ENCODE data around the gene ANTXR2.

Gene ANTXR2

DNA sequence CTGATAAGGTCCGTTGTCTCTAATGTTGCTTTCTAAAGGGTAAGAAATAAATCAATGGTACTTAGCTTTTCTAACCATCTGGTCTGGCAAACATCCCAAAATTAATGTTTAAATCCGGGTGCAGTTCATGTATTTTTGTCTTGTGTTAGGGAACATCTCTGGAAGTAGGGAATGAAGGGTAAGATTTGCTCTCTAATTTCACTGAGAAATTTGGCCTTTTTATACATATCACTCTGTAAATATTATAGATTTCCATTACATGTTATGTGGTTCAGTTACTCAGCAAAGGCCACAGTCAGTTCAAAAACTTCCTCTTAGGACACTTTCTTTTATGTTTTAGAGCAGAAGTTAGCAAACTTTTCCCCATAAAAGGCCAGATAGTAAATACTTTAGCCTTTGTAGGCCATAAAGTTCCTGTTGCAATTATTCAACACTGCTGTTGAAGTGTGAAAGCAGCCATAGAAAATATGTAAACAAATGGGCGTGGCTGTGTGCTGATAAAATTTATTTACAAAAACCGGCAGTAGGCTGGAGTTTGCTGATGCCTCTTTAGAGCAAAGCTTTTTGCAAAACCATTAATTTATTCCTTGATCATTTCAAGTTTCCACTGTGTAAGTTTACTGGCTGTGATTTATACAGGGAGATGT, 218.1 kb downstream of the ANTXR2 start:
- Histone ChIP-seq H3K9ac (ENCODE audit: low read length) (no peak overlapping the region), H3K27ac (ENCODE audit: low read depth, low read length, poor library complexity, severe bottlenecking) (no peak overlapping the region), H3K4me2 (ENCODE audit: low read length) (no peak overlapping the region), H4K20me1 (ENCODE audit: insufficient read depth, low read length) (no peaks in the 10 kb centered on the region), H3K9me2 (ENCODE audit: low read depth, low read length) (no peaks in the 10 kb centered on the region), H3K4me1 (ENCODE audit: insufficient read depth, low read length, severe bottlenecking) (no peaks in the 10 kb centered on the region), H2AFZ (ENCODE audit: low read length) (no peak overlapping the region), H3K4me3 (ENCODE audit: low read depth, low read length, poor library complexity, severe bottlenecking) (no peak overlapping the region), H3K79me2 (ENCODE audit: insufficient read depth, low read length) (no peaks in the 10 kb centered on the region), H3F3A (ENCODE audit: insufficient read depth, low read length) (no peaks in the 10 kb centered on the region), H3K27me3 (ENCODE audit: insufficient read depth, low read length) (no peaks in the 10 kb centered on the region), H3K9me3 (ENCODE audit: low read length) (no peaks in the 10 kb centered on the region), H3K36me3 (ENCODE audit: insufficient read depth, low read length) (no peaks in the 10 kb centered on the region)
- no peak for TF ChIP-seq EZH2 (IDR thresholded peaks at IDR 0.05; ENCODE audit: borderline replicate concordance, low read length)
- TF ChIP-seq, protein P1, sequence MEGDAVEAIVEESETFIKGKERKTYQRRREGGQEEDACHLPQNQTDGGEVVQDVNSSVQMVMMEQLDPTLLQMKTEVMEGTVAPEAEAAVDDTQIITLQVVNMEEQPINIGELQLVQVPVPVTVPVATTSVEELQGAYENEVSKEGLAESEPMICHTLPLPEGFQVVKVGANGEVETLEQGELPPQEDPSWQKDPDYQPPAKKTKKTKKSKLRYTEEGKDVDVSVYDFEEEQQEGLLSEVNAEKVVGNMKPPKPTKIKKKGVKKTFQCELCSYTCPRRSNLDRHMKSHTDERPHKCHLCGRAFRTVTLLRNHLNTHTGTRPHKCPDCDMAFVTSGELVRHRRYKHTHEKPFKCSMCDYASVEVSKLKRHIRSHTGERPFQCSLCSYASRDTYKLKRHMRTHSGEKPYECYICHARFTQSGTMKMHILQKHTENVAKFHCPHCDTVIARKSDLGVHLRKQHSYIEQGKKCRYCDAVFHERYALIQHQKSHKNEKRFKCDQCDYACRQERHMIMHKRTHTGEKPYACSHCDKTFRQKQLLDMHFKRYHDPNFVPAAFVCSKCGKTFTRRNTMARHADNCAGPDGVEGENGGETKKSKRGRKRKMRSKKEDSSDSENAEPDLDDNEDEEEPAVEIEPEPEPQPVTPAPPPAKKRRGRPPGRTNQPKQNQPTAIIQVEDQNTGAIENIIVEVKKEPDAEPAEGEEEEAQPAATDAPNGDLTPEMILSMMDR (IDR thresholded peaks at IDR 0.05; ENCODE audit: low read length) = no peak

DNA sequence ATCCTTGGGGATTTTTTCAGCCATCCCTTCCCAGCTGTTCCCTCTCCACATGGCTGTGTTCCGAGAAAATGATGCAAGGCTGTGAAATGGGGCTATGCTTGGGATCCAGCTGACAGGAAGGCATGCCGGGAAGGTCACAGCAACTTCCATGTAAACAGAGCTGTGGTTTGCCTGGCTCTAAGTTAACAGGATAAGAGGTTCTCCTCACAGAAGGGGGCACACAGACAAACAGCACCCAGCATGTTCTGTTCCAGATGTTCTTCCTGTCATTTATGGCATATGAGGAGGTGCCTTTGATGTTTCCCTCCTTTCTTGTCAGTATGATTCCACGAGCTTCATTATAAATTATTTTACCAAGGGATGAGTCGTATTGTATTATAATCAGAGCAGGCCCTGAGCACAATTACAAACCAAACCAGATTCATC, 220.7 kb downstream of the ANTXR2 start:
- no peak overlapping the region for H3K9ac ChIP-seq (ENCODE audit: low read length)
- H3K27ac ChIP-seq (ENCODE audit: low read depth, low read length, poor library complexity, severe bottlenecking) = no peak overlapping the region
- H3K9me3 ChIP-seq (ENCODE audit: low read length) = no peaks in the 10 kb centered on the region
- H3K36me3 ChIP-seq (ENCODE audit: insufficient read depth, low read length) = no peaks in the 10 kb centered on the region
- H3F3A ChIP-seq (ENCODE audit: insufficient read depth, low read length) = no peaks in the 10 kb centered on the region
- no peaks in the 10 kb centered on the region for H3K9me2 ChIP-seq (ENCODE audit: low read depth, low read length)
- no peak overlapping the region for H3K4me2 ChIP-seq (ENCODE audit: low read length)
- no peak overlapping the region for H2AFZ ChIP-seq (ENCODE audit: low read length)
- H4K20me1 ChIP-seq (ENCODE audit: insufficient read depth, low read length) = no peaks in the 10 kb centered on the region
- no peak overlapping the region for H3K4me3 ChIP-seq (ENCODE audit: low read depth, low read length, poor library complexity, severe bottlenecking)
- H3K4me1 ChIP-seq (ENCODE audit: insufficient read depth, low read length, severe bottlenecking) = no peaks in the 10 kb centered on the region
- H3K27me3 ChIP-seq (ENCODE audit: insufficient read depth, low read length) = no peaks in the 10 kb centered on the region
- H3K79me2 ChIP-seq (ENCODE audit: insufficient read depth, low read length) = no peaks in the 10 kb centered on the region
- TF ChIP-seq, protein P1 (IDR thresholded peaks at IDR 0.05; ENCODE audit: low read length) = no peak
- no peak for TF ChIP-seq EZH2 (IDR thresholded peaks at IDR 0.05; ENCODE audit: borderline replicate concordance, low read length)

DNA sequence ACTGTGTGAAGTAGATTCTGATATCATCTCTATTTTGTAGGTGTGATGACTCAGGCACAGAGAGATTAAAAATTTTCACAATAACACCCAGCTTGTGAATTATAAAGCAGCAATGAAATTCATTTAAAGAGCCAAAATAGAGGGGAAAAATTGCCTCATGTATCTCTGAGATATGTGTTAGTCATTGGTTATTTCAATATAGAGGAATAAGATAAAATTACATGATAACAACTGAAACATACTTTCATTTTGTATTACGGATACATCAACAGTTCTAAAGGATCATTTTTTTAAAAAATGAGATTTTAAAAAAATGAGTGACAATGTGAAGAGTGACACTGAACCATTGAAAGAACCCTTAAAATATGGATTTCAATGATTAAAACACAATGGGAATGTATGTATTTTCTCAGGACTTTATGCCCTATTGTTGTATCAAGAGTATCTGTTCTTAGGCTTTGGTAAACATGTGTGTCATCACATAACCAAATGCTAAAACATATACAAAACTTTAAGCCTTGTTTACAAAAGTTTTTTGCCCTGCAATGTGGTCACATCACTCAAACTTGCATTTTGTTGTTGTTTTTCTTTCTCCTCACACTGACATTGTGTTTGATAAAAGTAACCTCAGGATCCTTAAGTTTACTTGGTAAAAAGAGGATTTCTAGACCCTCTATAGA, 221.3 kb downstream of the ANTXR2 start:
- H3F3A ChIP-seq (ENCODE audit: insufficient read depth, low read length) = no peaks in the 10 kb centered on the region
- no peak overlapping the region for H3K4me2 ChIP-seq (ENCODE audit: low read length)
- no peak overlapping the region for H3K4me3 ChIP-seq (ENCODE audit: low read depth, low read length, poor library complexity, severe bottlenecking)
- no peaks in the 10 kb centered on the region for H3K36me3 ChIP-seq (ENCODE audit: insufficient read depth, low read length)
- H4K20me1 ChIP-seq (ENCODE audit: insufficient read depth, low read length) = no peaks in the 10 kb centered on the region
- H3K79me2 ChIP-seq (ENCODE audit: insufficient read depth, low read length) = no peaks in the 10 kb centered on the region
- H3K27me3 ChIP-seq (ENCODE audit: insufficient read depth, low read length) = no peaks in the 10 kb centered on the region
- H3K27ac ChIP-seq (ENCODE audit: low read depth, low read length, poor library complexity, severe bottlenecking) = no peak overlapping the region
- H3K9me3 ChIP-seq (ENCODE audit: low read length) = no peaks in the 10 kb centered on the region
- H3K9me2 ChIP-seq (ENCODE audit: low read depth, low read length) = no peaks in the 10 kb centered on the region
- H3K4me1 ChIP-seq (ENCODE audit: insufficient read depth, low read length, severe bottlenecking) = no peaks in the 10 kb centered on the region
- no peak overlapping the region for H2AFZ ChIP-seq (ENCODE audit: low read length)
- no peak overlapping the region for H3K9ac ChIP-seq (ENCODE audit: low read length)
- TF ChIP-seq EZH2 (IDR thresholded peaks at IDR 0.05; ENCODE audit: borderline replicate concordance, low read length) = no peak
- TF ChIP-seq, protein P1 (IDR thresholded peaks at IDR 0.05; ENCODE audit: low read length) = no peak
